ENCODE data around the gene HCN1.

- TF ChIP-seq ISL1 (CRISPR knock-in tag; IDR thresholded peaks at IDR 0.05): no peak
- TF ChIP-seq, protein P1, sequence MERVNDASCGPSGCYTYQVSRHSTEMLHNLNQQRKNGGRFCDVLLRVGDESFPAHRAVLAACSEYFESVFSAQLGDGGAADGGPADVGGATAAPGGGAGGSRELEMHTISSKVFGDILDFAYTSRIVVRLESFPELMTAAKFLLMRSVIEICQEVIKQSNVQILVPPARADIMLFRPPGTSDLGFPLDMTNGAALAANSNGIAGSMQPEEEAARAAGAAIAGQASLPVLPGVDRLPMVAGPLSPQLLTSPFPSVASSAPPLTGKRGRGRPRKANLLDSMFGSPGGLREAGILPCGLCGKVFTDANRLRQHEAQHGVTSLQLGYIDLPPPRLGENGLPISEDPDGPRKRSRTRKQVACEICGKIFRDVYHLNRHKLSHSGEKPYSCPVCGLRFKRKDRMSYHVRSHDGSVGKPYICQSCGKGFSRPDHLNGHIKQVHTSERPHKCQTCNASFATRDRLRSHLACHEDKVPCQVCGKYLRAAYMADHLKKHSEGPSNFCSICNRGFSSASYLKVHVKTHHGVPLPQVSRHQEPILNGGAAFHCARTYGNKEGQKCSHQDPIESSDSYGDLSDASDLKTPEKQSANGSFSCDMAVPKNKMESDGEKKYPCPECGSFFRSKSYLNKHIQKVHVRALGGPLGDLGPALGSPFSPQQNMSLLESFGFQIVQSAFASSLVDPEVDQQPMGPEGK (CRISPR knock-in tag; IDR thresholded peaks at IDR 0.05; ENCODE audit: borderline replicate concordance): no peak
- no peak for TF ChIP-seq CREB5 (CRISPR knock-in tag; IDR thresholded peaks at IDR 0.05; ENCODE audit: low read depth)
- no peak for TF ChIP-seq ARNTL (CRISPR knock-in tag; IDR thresholded peaks at IDR 0.05; ENCODE audit: borderline replicate concordance, low read depth)
- no peak for TF ChIP-seq TOX (CRISPR knock-in tag; IDR thresholded peaks at IDR 0.05; ENCODE audit: borderline replicate concordance)
- TF ChIP-seq TCF4 (CRISPR knock-in tag; IDR thresholded peaks at IDR 0.05; ENCODE audit: borderline replicate concordance): no peak
- TF ChIP-seq ZC3H10 (CRISPR knock-in tag; IDR thresholded peaks at IDR 0.05): no peak
- TF ChIP-seq ZNF8 (CRISPR knock-in tag; IDR thresholded peaks at IDR 0.05): no peak
- TF ChIP-seq PPARA (CRISPR knock-in tag; IDR thresholded peaks at IDR 0.05; ENCODE audit: borderline replicate concordance): no peak
- no peak for TF ChIP-seq CSDC2 (CRISPR knock-in tag; IDR thresholded peaks at IDR 0.05)
- no peak for TF ChIP-seq ZNF565 (CRISPR knock-in tag; conservative IDR thresholded peaks at IDR 0.05; ENCODE audit: low read depth)
- TF ChIP-seq ZFP30 (CRISPR knock-in tag; IDR thresholded peaks at IDR 0.05): no peak
- TF ChIP-seq ZFP3 (CRISPR knock-in tag; IDR thresholded peaks at IDR 0.05): no peak
These were observed 47.4 kb downstream of the HCN1 start for GRCh38 chr5:45648744-45649143.
